HG03095 (cell line): ENCODE results near the gene SLX4IP.

Source experiments
- ATAC-seq: cut with Tn5 transposase; IDR thresholded peaks from one replicate; pipeline ENCODE4 v1.9.1; 2021; ENCODE audit warnings: moderate library complexity; ENCODE audit not compliant: unreplicated experiment

Gene SLX4IP

DNA sequence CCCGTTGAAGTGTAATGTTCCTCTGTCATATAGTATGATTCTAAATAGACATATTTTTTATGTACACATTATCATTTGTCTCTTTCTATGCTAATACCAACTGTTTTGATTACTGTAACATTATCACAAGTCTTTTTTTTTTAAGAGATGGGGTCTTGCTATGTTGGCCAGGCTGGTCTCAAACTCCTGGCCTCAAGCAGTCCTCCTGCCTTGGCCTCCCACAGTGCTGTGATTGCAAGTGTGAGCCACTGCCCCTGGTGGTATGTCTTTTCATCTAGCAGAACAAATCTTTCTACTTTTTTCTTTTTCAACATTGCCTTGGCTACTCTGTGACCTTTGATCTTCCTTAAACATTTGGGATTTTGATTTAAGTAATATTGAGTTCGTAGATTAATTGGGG, 57.7 kb downstream of the SLX4IP start:
- ATAC-seq = no peak

DNA sequence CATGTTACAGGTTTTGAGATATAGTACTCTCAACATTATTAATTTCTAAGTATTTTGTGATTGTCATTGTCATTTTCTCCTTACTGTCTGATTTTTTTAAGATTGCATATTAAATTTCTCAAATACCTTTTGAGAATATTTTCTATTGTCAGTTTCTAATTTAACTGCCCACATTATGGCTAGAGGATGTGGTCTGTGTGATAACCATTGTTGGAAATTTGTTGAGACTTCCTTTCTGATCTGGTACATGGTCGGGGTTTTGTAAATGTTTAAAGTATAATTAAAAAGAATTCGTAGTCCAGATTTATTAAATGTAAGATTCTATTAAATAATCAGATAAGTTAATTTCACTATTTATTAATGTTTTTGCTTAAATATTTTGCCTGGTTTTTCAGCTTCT, 60.1 kb downstream of the SLX4IP start:
- no peak for ATAC-seq

DNA sequence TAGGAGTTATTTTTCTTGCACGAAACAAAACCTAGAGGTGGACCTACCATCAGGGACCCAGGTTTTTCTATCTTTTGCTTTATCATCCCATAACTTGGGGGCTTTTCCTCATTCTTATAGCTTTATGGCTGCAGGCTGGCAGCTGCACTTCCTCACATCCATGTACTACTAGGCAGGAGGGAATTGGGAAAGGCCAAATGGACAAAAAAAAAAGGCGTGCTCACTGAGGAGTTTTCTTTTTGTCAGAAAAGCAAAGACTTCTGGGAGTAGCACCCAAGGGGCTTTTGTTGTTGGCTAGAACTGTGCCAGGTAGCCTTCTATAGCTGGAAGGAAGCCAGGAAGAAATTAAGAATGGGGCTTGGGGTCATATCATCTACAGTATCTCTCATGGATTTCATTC, 61.4 kb downstream of the SLX4IP start:
- no peak for ATAC-seq

DNA sequence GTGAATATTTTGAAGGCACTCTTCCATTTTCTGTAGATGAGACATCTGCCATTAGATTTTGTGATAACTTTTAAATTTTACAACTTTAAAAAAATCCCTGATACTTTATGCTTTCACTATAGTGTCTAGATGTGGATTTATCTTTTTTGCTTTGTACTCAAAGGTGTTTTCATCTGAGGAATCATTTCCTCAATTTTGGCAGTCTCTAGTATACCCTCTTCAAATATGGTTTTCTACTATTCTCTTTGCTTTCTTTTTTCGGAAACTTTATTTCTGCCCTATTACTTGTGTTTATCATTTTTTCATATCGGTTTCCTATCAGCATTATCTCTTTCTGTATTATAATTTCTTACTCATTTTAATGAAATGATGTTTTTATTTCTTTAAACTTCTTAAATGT, 62.2 kb downstream of the SLX4IP start:
- ATAC-seq = no peak

DNA sequence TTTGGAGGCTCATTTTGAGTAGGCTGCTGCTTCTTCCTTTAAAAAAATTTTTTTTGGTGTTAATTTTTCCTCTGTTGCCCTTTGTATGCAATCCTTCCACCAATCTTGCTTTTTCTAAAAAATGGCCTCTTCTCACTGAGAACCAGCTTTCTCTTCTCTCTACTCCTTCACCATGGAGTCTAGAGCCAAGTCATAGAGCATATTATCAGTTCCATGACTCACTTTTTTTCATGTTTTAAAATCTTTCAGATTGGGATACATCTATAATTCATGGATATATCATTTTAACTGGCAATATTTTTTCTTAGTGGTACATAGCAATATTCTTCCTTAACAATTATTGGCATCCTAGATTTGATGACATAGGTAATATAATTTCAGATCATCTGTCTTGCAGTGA, 62.7 kb downstream of the SLX4IP start:
- no peak for ATAC-seq

DNA sequence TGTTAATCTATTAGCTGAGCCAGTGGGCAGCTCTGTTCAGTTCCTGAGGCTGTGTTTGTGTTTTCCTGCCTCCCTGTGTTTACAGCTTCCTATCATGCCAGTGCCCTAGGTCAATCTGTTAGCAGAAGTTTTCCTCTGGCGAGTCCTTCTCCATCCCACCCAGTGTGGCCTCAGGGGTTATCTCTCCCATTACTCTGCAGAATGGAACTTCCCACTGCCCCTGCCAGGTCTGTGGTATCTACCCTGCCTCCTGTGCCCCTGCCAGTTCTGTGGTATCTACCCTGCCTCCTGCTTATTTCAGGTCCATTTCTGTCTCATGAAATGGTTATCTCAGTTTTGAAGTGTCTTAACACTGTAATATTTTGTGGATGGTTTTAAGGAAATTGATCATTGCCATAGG, 63.1 kb downstream of the SLX4IP start:
- ATAC-seq = no peak

DNA sequence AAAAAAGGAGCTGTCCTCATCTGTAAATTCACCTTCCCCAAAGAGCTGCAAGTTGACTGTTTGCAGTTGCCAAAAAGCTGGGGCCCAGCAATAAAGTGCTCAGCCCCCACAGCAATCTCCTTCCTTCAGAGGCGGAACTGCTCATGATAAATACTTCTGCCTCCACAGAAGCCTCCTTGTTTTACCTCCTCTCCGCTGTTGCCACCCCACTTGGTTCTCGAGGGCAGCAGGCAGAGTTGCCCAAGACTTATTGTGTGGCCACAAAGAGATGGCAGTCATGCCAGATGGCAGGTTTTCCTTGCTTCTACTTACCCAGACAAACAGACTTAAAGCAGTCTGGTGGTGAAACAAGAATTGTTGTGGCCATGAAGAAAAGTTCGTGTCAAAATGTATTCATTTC, 66.3 kb downstream of the SLX4IP start:
- no peak for ATAC-seq

DNA sequence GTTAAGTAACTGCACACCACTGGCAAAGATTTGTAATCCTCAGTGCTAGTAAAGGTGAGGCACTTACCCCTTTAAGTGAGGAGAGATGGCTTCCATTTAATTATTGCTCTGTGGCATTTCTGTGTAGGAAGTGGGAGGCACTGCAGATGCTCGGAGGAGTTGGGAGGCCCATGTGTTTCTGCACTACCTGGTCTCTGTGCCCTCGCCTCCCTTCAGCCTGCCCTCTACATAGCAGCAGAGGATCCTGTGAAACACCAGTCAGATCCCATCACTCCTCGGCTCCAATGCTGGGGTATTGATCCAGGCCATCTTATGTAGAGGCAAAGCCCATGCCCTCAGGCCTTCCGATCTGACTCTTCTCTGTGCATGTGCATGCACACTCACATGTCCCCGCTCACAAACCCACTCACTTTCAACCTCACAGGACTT, 67.0 kb downstream of the SLX4IP start:
- no peak for ATAC-seq

DNA sequence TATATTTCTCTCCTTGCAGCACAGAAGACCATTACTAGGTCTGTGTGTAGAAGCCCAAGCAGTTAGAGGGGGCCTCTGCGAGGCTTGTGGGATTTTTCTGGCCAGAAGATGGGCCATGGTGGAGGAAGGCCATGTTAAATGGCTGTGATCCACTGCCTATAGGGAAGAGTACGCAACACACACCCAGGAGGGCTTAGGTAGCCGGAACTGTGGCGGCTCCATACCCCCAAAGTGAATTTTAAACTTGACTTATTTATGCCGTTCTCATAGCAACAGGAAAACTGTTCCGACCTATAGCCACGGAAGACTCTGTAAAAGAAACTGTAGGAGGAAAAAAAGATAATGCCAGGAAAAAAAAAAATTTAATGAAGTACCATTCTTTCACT, 69.5 kb downstream of the SLX4IP start:
- ATAC-seq = no peak

DNA sequence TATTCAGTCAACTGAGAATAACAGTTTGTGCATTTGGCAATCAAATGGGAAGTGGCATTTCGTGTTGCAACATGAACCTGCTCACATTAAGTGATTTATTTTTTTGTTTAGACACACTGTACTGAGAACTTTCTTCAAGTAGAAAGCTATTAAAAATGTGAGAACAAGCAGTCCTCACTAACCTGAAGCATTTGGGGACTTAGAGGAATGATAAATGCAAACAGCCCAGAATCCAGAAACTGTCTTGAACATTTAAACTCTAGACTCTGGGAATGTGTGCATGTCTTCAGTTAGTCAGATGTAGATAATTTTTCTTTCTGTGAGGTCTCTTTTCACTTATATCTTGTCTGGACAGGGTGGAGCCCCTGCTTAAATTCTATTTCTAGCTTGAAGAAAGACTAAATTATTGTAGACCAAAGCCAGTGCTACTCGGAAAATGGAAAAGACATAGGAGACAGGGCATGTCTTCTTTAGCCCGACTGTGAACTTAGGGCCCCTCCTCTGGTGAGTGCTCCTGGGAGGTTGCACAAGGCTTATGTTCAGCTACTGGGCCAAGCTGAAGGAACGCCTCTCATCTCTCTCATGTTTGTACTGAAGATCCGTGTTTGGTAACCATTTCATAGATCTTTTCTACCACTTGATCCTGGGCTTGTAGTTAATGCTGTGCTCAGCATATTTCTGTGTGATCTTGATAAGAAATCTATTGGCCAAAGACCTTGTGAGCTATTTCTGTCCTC, 70.1 kb downstream of the SLX4IP start:
- no peak for ATAC-seq

DNA sequence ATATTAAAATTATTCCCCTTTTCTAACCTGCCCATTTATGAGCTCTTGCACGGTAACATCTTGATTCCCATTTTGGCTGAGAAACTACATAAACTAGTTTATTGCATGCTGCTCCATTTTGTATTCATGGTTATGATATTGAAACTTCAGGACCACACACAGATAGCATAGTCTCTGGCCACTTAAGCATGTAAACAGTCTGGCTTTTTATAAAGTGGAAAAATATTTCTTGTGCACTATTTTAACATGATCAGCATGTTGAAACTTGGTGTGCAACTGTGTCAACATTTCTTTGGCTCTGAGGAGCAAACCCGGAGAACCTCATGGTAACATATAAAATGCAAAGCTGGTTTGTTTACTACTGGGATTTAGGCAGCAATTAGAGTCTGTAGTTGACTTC, 70.7 kb downstream of the SLX4IP start:
- ATAC-seq = no peak

DNA sequence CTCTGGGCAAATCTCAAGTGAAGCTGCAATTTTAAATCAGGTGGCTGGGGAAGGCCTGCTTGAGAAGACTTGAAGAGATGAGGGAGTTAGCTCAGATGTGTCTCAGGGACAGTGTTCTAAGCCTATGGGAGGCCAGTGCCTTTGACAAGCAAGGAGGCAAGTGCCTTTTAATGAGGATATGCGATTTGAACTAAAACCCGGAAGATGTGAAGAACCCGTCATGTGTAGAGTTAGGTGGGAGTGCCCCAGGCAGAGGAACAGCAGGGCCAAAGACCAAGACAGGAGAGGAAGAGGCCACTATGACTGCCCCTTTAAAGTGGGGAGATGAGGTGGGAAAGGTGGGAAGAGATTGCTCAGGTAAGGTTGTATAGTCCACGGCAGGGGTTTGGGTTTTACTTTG, 71.9 kb downstream of the SLX4IP start:
- ATAC-seq = no peak

DNA sequence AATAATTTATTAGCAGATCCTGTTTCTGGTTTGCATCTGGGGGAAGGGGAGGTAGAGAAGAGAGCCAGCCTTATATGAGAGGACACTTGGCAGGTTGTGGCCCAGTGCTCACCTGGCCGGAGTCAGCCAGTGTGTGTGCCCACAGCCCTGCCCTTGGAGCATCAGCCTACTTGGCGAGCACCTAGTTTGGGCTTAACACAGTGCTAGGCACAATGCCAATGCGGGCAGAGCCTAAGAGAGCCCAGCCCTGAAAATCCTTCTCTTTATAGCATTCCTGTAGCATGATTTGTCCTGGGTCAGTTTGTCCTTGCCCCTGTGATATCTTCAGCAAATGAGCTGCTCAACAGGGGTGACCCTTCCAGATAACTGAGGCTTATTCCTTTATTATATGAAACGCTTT, 73.0 kb downstream of the SLX4IP start:
- ATAC-seq = no peak

DNA sequence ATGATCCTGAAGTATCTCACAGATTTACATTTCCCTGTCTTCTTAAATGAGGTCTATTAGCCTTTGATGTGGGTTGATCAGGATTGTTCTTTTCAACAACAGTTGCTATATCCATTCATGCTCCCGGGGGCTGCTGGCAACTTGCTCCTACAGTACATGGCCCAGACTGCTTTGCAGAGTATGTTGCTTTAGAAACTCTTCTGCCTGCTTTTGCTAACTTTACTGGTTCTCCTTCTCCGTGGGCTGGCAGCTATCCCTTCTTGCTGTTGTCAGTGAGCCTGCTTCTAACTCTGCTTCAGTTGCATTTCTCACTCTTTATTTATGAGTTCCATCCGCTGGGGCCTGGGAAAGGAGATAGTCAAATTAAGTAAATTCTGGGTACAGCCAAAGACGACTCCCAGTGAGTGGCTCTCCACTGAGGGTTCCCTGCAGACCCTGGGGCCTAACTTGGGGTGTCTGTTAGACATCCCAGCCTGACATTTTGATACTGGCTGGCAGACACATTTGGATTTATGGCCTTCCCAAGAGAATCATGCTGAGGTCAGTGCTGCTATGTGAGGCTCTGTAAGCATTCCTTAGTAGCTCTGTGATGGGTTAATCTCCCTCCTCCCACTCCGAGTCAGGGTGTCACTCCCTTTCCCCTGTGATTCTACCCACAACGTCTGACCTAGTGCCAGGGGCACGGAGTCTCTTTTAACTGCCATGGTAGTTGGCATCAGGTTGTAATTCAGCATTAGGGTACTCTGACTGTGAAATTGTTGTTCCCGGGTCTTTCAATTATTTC, 73.6 kb downstream of the SLX4IP start:
- no peak for ATAC-seq

DNA sequence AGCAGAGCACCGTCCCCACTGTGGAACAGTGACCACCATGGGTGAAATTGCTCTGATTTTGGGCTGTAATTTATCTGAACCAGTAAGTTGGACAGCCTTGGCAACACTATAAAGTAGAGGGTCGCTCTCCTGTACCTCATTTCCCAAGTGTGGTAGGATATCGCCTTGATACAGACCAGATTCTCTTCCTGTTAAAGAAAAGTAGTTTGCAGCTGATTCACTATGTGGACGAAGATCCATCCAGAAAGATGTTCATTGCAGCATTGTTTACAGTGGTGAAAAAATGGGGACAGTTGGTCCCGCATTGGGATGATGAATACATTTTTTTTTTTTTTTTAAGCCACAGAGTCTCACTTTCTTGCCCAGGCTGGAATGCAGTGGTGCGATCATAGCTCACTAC, 74.3 kb downstream of the SLX4IP start:
- no peak for ATAC-seq

DNA sequence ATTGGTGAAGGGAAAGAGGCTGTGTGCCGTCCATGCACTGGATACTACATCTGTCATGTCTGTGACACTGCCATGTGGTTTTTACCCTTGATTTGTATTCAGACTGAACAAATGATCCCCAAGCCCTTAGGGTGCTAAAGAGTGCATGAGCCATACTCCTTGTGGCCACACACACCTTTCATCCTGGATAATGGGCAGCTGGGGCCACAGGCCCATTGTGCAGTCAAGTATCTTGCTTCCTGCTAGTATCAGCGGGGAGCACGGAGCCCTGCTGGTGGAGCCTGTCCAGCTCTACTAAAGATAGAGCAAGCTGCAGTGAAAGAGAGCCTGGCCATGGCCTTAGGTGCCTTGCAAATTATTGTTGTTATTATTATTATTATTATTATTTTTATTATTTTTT, 75.1 kb downstream of the SLX4IP start:
- no peak for ATAC-seq

DNA sequence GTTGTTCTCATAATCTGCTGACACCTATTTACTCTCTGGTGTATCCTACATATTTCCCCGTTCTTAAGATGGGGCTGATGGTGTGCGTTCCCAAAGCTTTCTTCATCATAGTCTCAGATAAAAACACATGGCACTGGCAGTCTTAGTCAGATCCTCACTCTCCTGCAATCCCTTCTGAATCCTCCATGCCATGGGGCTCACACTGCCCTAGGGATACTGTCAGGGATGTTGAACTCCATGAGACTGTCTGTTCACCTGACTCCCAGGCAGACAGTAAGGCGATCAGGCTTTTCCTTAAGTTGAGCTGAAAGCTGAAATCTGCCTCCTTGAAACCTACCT, 76.0 kb downstream of the SLX4IP start:
- ATAC-seq = no peak

DNA sequence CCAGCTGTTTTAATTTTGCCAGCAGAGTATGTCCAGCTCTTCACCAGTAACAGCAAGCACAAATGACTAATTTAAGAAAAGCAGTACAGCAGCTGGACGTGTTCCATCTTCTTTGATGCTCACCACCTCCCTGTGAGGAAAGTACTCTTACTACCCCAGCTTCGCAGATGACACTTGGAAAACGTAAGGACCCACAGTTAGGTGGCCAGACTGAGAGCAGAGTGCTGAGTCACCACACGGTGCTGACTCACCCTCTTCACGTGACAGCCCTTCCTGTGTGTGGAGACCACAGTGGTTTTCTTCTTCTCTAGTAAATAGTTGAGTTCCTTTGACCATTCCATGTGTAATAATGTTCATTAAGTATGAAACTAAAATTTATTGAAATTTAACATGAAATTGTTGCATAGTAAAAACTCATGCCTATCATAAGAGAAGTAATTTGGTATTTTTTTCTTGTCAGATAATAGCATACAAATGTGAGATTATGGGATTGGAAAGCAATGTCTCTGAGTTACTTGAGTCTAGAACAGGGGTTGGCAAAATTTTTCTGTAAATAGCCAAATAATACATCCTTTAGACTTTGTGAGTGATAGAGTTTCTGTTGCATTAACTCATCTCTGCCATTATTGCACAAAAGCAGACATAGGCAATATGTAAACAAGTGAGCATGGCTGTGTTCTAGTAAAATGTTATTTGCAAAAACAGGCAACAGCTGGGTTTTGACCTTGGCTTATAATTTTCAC, 76.6 kb downstream of the SLX4IP start:
- ATAC-seq = peak; percentile 98

DNA sequence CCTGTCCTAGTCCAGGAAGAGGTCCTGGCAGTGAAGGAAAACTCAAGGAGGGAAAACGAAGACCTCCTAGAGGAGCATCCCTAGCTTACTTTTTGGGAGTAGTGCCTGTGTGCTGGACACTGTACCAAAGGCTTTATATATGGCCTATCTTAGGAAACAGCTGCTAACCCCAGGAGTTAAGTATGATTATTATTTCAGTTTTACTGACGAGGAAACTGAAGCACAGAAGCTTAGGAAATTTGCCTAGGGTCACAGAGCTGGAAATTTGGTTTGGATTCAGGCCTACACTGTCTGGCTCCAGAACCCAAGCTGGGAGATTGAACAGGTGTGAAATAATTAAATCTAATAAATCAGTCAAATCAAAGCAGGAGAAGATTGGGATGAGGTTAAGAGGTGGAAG, 78.0 kb downstream of the SLX4IP start:
- no peak for ATAC-seq

DNA sequence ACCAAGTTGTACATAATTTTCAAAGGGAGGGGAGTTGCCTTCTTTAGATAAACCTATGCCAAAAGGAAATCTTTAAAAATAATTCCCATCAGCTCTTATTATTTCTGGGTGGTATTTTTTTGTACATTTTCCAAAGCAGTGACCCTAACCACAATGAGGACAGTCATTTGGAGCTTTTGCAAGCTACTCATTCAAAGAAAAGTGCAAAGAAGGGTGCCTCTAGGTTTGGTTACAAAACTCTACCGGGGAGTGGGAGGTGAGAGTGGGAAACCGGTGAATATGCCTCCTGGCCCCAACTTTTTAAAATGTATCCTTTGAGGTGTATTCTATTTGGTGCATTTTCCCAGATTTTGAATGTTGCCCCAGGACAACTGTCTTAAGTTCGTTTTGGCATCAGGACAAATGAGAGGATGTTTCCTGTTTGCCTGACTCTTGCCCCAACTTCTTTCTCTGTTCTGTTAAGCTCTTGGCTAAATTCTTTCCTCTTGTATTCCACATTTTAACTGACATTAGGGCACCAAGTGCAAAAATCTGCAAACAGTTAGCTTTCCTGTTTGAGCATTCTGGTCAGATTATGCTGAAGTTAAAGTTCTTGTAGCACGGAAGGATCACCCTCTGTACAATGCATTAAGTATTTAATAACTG, 78.9 kb downstream of the SLX4IP start:
- ATAC-seq = no peak

DNA sequence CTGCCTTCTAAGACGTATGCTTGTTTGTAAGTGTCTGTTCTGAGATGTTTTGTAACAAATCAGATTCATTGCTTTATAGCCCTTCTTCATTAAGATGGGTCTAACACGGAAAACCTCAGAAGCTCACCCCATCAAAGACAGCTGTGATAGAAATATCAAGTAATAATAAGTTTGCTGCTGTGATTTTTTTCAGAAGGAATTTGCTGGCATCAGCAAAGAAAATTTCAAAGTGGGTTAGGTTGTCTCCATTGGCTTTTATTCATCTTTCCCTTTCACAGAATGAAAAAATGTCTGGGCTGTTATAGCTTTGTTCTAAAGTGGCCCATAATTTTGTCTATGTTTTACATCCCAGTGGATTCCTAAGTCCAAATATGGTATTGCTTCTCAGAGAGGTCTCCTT, 81.4 kb downstream of the SLX4IP start:
- no peak for ATAC-seq
